ENCODE measurements around the gene PTPN12. TPM values are rescaled to one million over a fixed set of nuclear protein-coding genes. Genes with fewer than 3 reads are reported as not detected.
A peak's percentile ranks its signal among the peaks of the same experiment; 100 is the strongest.

PTPN12 gene
- total and polyA plus RNA-seq, 3 experiments from 2014 or later: 4.8 to 12.5 (median 11.3) TPM

GRCh38 chr7:77661816-77662215, 124.7 kb downstream of the PTPN12 start:
- ChIA-PET POLR2A (no interaction called here), CTCF (interaction anchor here (1.5 to 2.4 kb wide), 2 partner anchors 10 to 99 kb away, joined by 3 to 6 read pairs; no protein-coding TSS in a partner anchor)
- Histone ChIP-seq H3K4me3 (ENCODE audit: low read length) (no peak overlapping the region), H3K4me1 (ENCODE audit: insufficient read depth, low read length) (no peaks in the 10 kb centered on the region), H3K27me3 (ENCODE audit: insufficient read depth, low read length, poor library complexity, severe bottlenecking) (no peaks in the 10 kb centered on the region), H3K36me3 (ENCODE audit: insufficient read depth, low read length) (no peaks in the 10 kb centered on the region), H3K9me3 (ENCODE audit: low read length) (no peaks in the 10 kb centered on the region), H3K27ac (ENCODE audit: low read depth, low read length) (no peak overlapping the region)
- Mint-ChIP-seq H3K27ac (no peak overlapping the region), H3K9me3 (no peaks in the 10 kb centered on the region), H3K4me1 (no peaks in the 10 kb centered on the region), H3K4me3 (no peak overlapping the region), H3K36me3 (no peaks in the 10 kb centered on the region), H3K27me3 (peaks cover 0 to 2% of the 10 kb centered on the region in 2 donors)
- DNase-seq: no peak

GRCh38 chr7:77662869-77663268, 125.8 kb downstream of the PTPN12 start:
- POLR2A ChIA-PET: no interaction called here
- Histone ChIP-seq H3K4me1 (ENCODE audit: insufficient read depth, low read length) (no peaks in the 10 kb centered on the region), H3K27me3 (ENCODE audit: insufficient read depth, low read length, poor library complexity, severe bottlenecking) (no peaks in the 10 kb centered on the region), H3K4me3 (ENCODE audit: low read length) (no peak overlapping the region), H3K36me3 (ENCODE audit: insufficient read depth, low read length) (no peaks in the 10 kb centered on the region), H3K9me3 (ENCODE audit: low read length) (no peaks in the 10 kb centered on the region), H3K27ac (ENCODE audit: low read depth, low read length) (no peak overlapping the region)
- Mint-ChIP-seq H3K27ac (no peak overlapping the region), H3K9me3 (no peaks in the 10 kb centered on the region), H3K4me3 (no peak overlapping the region), H3K27me3 (peaks cover 0 to 2% of the 10 kb centered on the region in 2 donors), H3K4me1 (no peaks in the 10 kb centered on the region), H3K36me3 (no peaks in the 10 kb centered on the region)
- CTCF ChIA-PET: no interaction called here
- DNase-seq: no peak

GRCh38 chr7:77664715-77665114, 127.6 kb downstream of the PTPN12 start:
- H3K27ac Mint-ChIP-seq: no peak overlapping the region
- DNase-seq: no peak
- H3K27me3 ChIP-seq (ENCODE audit: insufficient read depth, low read length, poor library complexity, severe bottlenecking): no peaks in the 10 kb centered on the region
- H3K9me3 Mint-ChIP-seq: no peaks in the 10 kb centered on the region
- no peak overlapping the region for H3K27ac ChIP-seq (ENCODE audit: low read depth, low read length)
- H3K4me1 Mint-ChIP-seq: no peaks in the 10 kb centered on the region
- CTCF ChIA-PET: interaction anchor here (2.1 kb wide), 1 partner anchor 13 kb away, joined by 6 read pairs; no protein-coding TSS in a partner anchor
- H3K4me3 ChIP-seq (ENCODE audit: low read length): no peak overlapping the region
- no peaks in the 10 kb centered on the region for H3K9me3 ChIP-seq (ENCODE audit: low read length)
- H3K36me3 Mint-ChIP-seq: no peaks in the 10 kb centered on the region
- POLR2A ChIA-PET: no interaction called here
- peaks cover 0 to 2% of the 10 kb centered on the region in 2 donors for H3K27me3 Mint-ChIP-seq
- no peak overlapping the region for H3K4me3 Mint-ChIP-seq
- H3K36me3 ChIP-seq (ENCODE audit: insufficient read depth, low read length): no peaks in the 10 kb centered on the region
- H3K4me1 ChIP-seq (ENCODE audit: insufficient read depth, low read length): no peaks in the 10 kb centered on the region

GRCh38 chr7:77665161-77665560, 128.1 kb downstream of the PTPN12 start:
- Histone ChIP-seq H3K36me3 (ENCODE audit: insufficient read depth, low read length) (no peaks in the 10 kb centered on the region), H3K27me3 (ENCODE audit: insufficient read depth, low read length, poor library complexity, severe bottlenecking) (no peaks in the 10 kb centered on the region), H3K9me3 (ENCODE audit: low read length) (no peaks in the 10 kb centered on the region), H3K4me3 (ENCODE audit: low read length) (no peak overlapping the region), H3K4me1 (ENCODE audit: insufficient read depth, low read length) (no peaks in the 10 kb centered on the region), H3K27ac (ENCODE audit: low read depth, low read length) (no peak overlapping the region)
- peaks cover 0 to 2% of the 10 kb centered on the region in 2 donors for H3K27me3 Mint-ChIP-seq
- no peak overlapping the region for H3K4me3 Mint-ChIP-seq
- no peaks in the 10 kb centered on the region for H3K4me1 Mint-ChIP-seq
- no peak overlapping the region for H3K27ac Mint-ChIP-seq
- no peaks in the 10 kb centered on the region for H3K36me3 Mint-ChIP-seq
- POLR2A ChIA-PET: no interaction called here
- CTCF ChIA-PET: interaction anchor here (2.1 kb wide), 1 partner anchor 13 kb away, joined by 6 read pairs; no protein-coding TSS in a partner anchor
- H3K9me3 Mint-ChIP-seq: no peaks in the 10 kb centered on the region
- DNase-seq: no peak

- ChIA-PET CTCF (no interaction called here), POLR2A (no interaction called here)
- Mint-ChIP-seq H3K36me3 (no peaks in the 10 kb centered on the region), H3K4me1 (no peaks in the 10 kb centered on the region), H3K27ac (no peak overlapping the region), H3K27me3 (peaks cover 0 to 2% of the 10 kb centered on the region in 2 donors), H3K9me3 (no peaks in the 10 kb centered on the region), H3K4me3 (no peak overlapping the region)
- no peaks in the 10 kb centered on the region for H3K9me3 ChIP-seq (ENCODE audit: low read length)
- H3K4me3 ChIP-seq (ENCODE audit: low read length): no peak overlapping the region
- DNase-seq: no peak
- H3K27ac ChIP-seq (ENCODE audit: low read depth, low read length): no peak overlapping the region
- no peaks in the 10 kb centered on the region for H3K27me3 ChIP-seq (ENCODE audit: insufficient read depth, low read length, poor library complexity, severe bottlenecking)
- H3K4me1 ChIP-seq (ENCODE audit: insufficient read depth, low read length): no peaks in the 10 kb centered on the region
- no peaks in the 10 kb centered on the region for H3K36me3 ChIP-seq (ENCODE audit: insufficient read depth, low read length)
Measured at GRCh38 chr7:77667459-77668086, 130.5 kb downstream of the PTPN12 start.

GRCh38 chr7:77674878-77675277, 137.8 kb downstream of the PTPN12 start:
- Histone ChIP-seq H3K4me3 (ENCODE audit: low read length) (no peak overlapping the region), H3K36me3 (ENCODE audit: insufficient read depth, low read length) (no peaks in the 10 kb centered on the region), H3K27ac (ENCODE audit: low read depth, low read length) (no peak overlapping the region), H3K27me3 (ENCODE audit: insufficient read depth, low read length, poor library complexity, severe bottlenecking) (no peaks in the 10 kb centered on the region), H3K9me3 (ENCODE audit: low read length) (no peaks in the 10 kb centered on the region), H3K4me1 (ENCODE audit: insufficient read depth, low read length) (no peaks in the 10 kb centered on the region)
- CTCF ChIA-PET: interaction anchor here (0.7 to 2.6 kb wide), 4 partner anchors 18 to 85 kb away, joined by 3 to 8 read pairs (median 4); no protein-coding TSS in a partner anchor
- Mint-ChIP-seq H3K9me3 (no peaks in the 10 kb centered on the region), H3K27me3 (no peaks in the 10 kb centered on the region), H3K4me1 (no peaks in the 10 kb centered on the region), H3K36me3 (peaks cover 0 to 1% (median 0%) of the 10 kb centered on the region in 3 donors), H3K4me3 (no peak overlapping the region), H3K27ac (peak overlapping the region in 2 of 8 donors; percentile 13)
- no peak for DNase-seq
- POLR2A ChIA-PET: no interaction called here

- H3K27me3 Mint-ChIP-seq: no peaks in the 10 kb centered on the region
- H3K27ac Mint-ChIP-seq: no peak overlapping the region
- no peaks in the 10 kb centered on the region for H3K9me3 ChIP-seq (ENCODE audit: low read length)
- H3K4me3 ChIP-seq (ENCODE audit: low read length): no peak overlapping the region
- no peak for DNase-seq
- CTCF ChIA-PET: interaction anchor here (1.0 kb wide), 1 partner anchor 341 kb away, joined by 3 read pairs; no protein-coding TSS in a partner anchor
- H3K4me1 Mint-ChIP-seq: no peaks in the 10 kb centered on the region
- H3K4me1 ChIP-seq (ENCODE audit: insufficient read depth, low read length): no peaks in the 10 kb centered on the region
- H3K9me3 Mint-ChIP-seq: no peaks in the 10 kb centered on the region
- H3K4me3 Mint-ChIP-seq: no peak overlapping the region
- peaks cover 4 to 21% (median 12%) of the 10 kb centered on the region in 3 donors for H3K36me3 Mint-ChIP-seq
- H3K27ac ChIP-seq (ENCODE audit: low read depth, low read length): no peak overlapping the region
- POLR2A ChIA-PET: no interaction called here
- no peaks in the 10 kb centered on the region for H3K36me3 ChIP-seq (ENCODE audit: insufficient read depth, low read length)
- no peaks in the 10 kb centered on the region for H3K27me3 ChIP-seq (ENCODE audit: insufficient read depth, low read length, poor library complexity, severe bottlenecking)
Measured at GRCh38 chr7:77679608-77680007, 142.5 kb downstream of the PTPN12 start.

GRCh38 chr7:77680266-77680665, 143.2 kb downstream of the PTPN12 start:
- H3K9me3 Mint-ChIP-seq: no peaks in the 10 kb centered on the region
- peaks cover 4 to 21% (median 12%) of the 10 kb centered on the region in 3 donors for H3K36me3 Mint-ChIP-seq
- Histone ChIP-seq H3K9me3 (ENCODE audit: low read length) (no peaks in the 10 kb centered on the region), H3K27me3 (ENCODE audit: insufficient read depth, low read length, poor library complexity, severe bottlenecking) (no peaks in the 10 kb centered on the region), H3K36me3 (ENCODE audit: insufficient read depth, low read length) (no peaks in the 10 kb centered on the region), H3K4me3 (ENCODE audit: low read length) (no peak overlapping the region), H3K4me1 (ENCODE audit: insufficient read depth, low read length) (no peaks in the 10 kb centered on the region), H3K27ac (ENCODE audit: low read depth, low read length) (no peak overlapping the region)
- H3K4me1 Mint-ChIP-seq: peaks cover 0 to 1% (median 1%) of the 10 kb centered on the region in 3 donors
- CTCF ChIA-PET: no interaction called here
- POLR2A ChIA-PET: no interaction called here
- H3K27me3 Mint-ChIP-seq: no peaks in the 10 kb centered on the region
- DNase-seq: no peak
- no peak overlapping the region for H3K27ac Mint-ChIP-seq
- no peak overlapping the region for H3K4me3 Mint-ChIP-seq
